Measurements from ENCODE around the gene MYO3A. TPM values are rescaled to one million over a fixed set of nuclear protein-coding genes. Genes with fewer than 3 reads are reported as not detected.

The MYO3A gene
- total and polyA plus RNA-seq, 4 donors: 0.33 TPM; not detected in 2

DNA sequence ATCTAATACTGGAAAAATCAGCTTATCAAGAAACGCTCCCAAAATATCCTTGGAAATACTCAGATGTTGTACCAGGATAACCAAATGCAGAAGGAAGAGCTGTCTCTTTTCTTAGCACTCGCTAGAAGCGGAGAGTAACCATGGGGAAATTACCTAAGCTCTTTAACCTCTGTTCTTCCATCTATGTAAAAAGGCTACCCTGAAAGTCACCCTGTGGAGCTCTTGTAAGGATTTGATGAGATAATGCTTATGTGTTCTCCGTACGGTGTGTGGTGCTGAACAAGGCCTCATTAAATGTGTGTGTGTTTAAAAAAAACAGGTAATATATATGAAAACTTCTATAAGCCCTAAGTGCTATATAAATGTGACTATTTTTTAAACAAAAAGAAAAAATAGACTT is 38.2 kb upstream of the MYO3A start:
- no peaks in the 10 kb centered on the region for H3K4me1 ChIP-seq (ENCODE audit: control insufficient read depth in 4 of 4, insufficient read depth in 4 of 4, low read length in 3 of 4)
- H3K27ac ChIP-seq (ENCODE audit: low read depth in 1 of 2, low read length in 2 of 2): no peak overlapping the region
- H3K4me3 ChIP-seq (ENCODE audit: low read depth in 1 of 3, low read length in 3 of 3): no peak overlapping the region
- H3K27me3 ChIP-seq (ENCODE audit: control insufficient read depth in 4 of 4, insufficient read depth in 4 of 4, low read length in 3 of 4): peaks cover 0 to 2% (median 0%) of the 10 kb centered on the region in 4 donors
- TF ChIP-seq SP1 (IDR thresholded peaks at IDR 0.05) (no peak), FOXA1 (IDR thresholded peaks at IDR 0.05) (no peak), HNF4G (IDR thresholded peaks at IDR 0.05) (no peak), GABPA (IDR thresholded peaks at IDR 0.05 in 1 of 2, conservative IDR thresholded peaks at IDR 0.05 in 1 of 2) (no peak), EGR1 (IDR thresholded peaks at IDR 0.05; ENCODE audit: low read depth in 2 of 2) (no peak)
- TF ChIP-seq, protein P1, sequence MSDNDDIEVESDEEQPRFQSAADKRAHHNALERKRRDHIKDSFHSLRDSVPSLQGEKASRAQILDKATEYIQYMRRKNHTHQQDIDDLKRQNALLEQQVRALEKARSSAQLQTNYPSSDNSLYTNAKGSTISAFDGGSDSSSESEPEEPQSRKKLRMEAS (IDR thresholded peaks at IDR 0.05): no peak
- TF ChIP-seq, protein P2, sequence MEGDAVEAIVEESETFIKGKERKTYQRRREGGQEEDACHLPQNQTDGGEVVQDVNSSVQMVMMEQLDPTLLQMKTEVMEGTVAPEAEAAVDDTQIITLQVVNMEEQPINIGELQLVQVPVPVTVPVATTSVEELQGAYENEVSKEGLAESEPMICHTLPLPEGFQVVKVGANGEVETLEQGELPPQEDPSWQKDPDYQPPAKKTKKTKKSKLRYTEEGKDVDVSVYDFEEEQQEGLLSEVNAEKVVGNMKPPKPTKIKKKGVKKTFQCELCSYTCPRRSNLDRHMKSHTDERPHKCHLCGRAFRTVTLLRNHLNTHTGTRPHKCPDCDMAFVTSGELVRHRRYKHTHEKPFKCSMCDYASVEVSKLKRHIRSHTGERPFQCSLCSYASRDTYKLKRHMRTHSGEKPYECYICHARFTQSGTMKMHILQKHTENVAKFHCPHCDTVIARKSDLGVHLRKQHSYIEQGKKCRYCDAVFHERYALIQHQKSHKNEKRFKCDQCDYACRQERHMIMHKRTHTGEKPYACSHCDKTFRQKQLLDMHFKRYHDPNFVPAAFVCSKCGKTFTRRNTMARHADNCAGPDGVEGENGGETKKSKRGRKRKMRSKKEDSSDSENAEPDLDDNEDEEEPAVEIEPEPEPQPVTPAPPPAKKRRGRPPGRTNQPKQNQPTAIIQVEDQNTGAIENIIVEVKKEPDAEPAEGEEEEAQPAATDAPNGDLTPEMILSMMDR (IDR thresholded peaks at IDR 0.05; ENCODE audit: low read depth, low read length, missing input control): no peak
- TF ChIP-seq, protein P3, sequence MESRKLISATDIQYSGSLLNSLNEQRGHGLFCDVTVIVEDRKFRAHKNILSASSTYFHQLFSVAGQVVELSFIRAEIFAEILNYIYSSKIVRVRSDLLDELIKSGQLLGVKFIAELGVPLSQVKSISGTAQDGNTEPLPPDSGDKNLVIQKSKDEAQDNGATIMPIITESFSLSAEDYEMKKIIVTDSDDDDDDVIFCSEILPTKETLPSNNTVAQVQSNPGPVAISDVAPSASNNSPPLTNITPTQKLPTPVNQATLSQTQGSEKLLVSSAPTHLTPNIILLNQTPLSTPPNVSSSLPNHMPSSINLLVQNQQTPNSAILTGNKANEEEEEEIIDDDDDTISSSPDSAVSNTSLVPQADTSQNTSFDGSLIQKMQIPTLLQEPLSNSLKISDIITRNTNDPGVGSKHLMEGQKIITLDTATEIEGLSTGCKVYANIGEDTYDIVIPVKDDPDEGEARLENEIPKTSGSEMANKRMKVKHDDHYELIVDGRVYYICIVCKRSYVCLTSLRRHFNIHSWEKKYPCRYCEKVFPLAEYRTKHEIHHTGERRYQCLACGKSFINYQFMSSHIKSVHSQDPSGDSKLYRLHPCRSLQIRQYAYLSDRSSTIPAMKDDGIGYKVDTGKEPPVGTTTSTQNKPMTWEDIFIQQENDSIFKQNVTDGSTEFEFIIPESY (IDR thresholded peaks at IDR 0.05): no peak
- TF ChIP-seq, protein P4, sequence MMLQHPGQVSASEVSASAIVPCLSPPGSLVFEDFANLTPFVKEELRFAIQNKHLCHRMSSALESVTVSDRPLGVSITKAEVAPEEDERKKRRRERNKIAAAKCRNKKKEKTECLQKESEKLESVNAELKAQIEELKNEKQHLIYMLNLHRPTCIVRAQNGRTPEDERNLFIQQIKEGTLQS (IDR thresholded peaks at IDR 0.05): no peak
- H3K36me3 ChIP-seq (ENCODE audit: control insufficient read depth in 4 of 4, insufficient read depth in 3 of 4, low read depth in 1 of 4, low read length in 3 of 4): no peaks in the 10 kb centered on the region
- WGBS: 74% methylated on average over 5 of the region's 5 CpGs
- no peaks in the 10 kb centered on the region for H3K9me3 ChIP-seq (ENCODE audit: control insufficient read depth in 4 of 4, low read length in 3 of 4)
- DNase-seq (ENCODE audit: low spot score): no peak
- H3K9ac ChIP-seq (ENCODE audit: low read depth in 1 of 2, low read length in 2 of 2): no peak overlapping the region

DNA sequence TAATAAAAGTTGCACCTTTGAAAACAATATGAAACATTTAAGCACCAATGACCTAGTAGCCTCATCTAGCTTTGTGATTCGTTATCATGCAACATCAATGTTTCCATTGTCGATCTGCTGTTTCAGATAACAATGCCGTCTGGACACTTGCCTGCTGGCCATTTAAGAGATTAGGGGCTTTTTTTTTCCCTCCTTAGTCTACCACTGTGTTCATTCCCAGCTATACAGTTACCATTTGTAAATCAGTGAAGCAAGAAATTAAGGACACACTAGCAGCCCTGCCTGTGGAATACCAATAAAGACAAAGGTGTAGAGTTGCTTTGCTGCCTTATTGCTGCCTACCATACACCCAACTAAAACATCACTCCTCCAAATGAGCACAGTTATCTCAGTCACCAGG is 37.6 kb upstream of the MYO3A start:
- H3K4me1 ChIP-seq (ENCODE audit: control insufficient read depth in 4 of 4, insufficient read depth in 4 of 4, low read length in 3 of 4): no peaks in the 10 kb centered on the region
- H3K4me3 ChIP-seq (ENCODE audit: low read depth in 1 of 3, low read length in 3 of 3): no peak overlapping the region
- H3K9me3 ChIP-seq (ENCODE audit: control insufficient read depth in 4 of 4, low read length in 3 of 4): no peaks in the 10 kb centered on the region
- no peak overlapping the region for H3K27ac ChIP-seq (ENCODE audit: low read depth in 1 of 2, low read length in 2 of 2)
- H3K9ac ChIP-seq (ENCODE audit: low read depth in 1 of 2, low read length in 2 of 2): no peak overlapping the region
- WGBS: 33% methylated on average over 3 of the region's 3 CpGs
- peaks cover 0 to 2% (median 0%) of the 10 kb centered on the region in 4 donors for H3K27me3 ChIP-seq (ENCODE audit: control insufficient read depth in 4 of 4, insufficient read depth in 4 of 4, low read length in 3 of 4)
- H3K36me3 ChIP-seq (ENCODE audit: control insufficient read depth in 4 of 4, insufficient read depth in 3 of 4, low read depth in 1 of 4, low read length in 3 of 4): no peaks in the 10 kb centered on the region
- TF ChIP-seq RAD21 (IDR thresholded peaks at IDR 0.05) (no peak), JUND (IDR thresholded peaks at IDR 0.05) (no peak), TAF1 (conservative IDR thresholded peaks at IDR 0.05) (no peak), GABPA (IDR thresholded peaks at IDR 0.05 in 1 of 2, conservative IDR thresholded peaks at IDR 0.05 in 1 of 2) (no peak), YY1 (IDR thresholded peaks at IDR 0.05) (no peak), FOXA2 (IDR thresholded peaks at IDR 0.05) (no peak), FOXA1 (IDR thresholded peaks at IDR 0.05) (no peak), HNF4G (IDR thresholded peaks at IDR 0.05) (no peak), NR2F2 (IDR thresholded peaks at IDR 0.05) (no peak), EGR1 (IDR thresholded peaks at IDR 0.05; ENCODE audit: low read depth in 2 of 2) (no peak), HNF4A (conservative IDR thresholded peaks at IDR 0.05) (no peak), RXRA (IDR thresholded peaks at IDR 0.05) (no peak)
- TF ChIP-seq, protein P4 (IDR thresholded peaks at IDR 0.05): no peak
- TF ChIP-seq, protein P5, sequence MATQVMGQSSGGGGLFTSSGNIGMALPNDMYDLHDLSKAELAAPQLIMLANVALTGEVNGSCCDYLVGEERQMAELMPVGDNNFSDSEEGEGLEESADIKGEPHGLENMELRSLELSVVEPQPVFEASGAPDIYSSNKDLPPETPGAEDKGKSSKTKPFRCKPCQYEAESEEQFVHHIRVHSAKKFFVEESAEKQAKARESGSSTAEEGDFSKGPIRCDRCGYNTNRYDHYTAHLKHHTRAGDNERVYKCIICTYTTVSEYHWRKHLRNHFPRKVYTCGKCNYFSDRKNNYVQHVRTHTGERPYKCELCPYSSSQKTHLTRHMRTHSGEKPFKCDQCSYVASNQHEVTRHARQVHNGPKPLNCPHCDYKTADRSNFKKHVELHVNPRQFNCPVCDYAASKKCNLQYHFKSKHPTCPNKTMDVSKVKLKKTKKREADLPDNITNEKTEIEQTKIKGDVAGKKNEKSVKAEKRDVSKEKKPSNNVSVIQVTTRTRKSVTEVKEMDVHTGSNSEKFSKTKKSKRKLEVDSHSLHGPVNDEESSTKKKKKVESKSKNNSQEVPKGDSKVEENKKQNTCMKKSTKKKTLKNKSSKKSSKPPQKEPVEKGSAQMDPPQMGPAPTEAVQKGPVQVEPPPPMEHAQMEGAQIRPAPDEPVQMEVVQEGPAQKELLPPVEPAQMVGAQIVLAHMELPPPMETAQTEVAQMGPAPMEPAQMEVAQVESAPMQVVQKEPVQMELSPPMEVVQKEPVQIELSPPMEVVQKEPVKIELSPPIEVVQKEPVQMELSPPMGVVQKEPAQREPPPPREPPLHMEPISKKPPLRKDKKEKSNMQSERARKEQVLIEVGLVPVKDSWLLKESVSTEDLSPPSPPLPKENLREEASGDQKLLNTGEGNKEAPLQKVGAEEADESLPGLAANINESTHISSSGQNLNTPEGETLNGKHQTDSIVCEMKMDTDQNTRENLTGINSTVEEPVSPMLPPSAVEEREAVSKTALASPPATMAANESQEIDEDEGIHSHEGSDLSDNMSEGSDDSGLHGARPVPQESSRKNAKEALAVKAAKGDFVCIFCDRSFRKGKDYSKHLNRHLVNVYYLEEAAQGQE (IDR thresholded peaks at IDR 0.05): no peak
- TF ChIP-seq, protein P3 (IDR thresholded peaks at IDR 0.05): no peak
- no peak for DNase-seq (ENCODE audit: low spot score)

All from liver (tissue), 9 donors.